GM19193 (cell line): ENCODE measurements around the gene CRAT.

Experiments used
- POLR2A ChIP-seq: IDR thresholded peaks from 4 replicates; pipeline ENCODE4 v1.6.1; 2011; ENCODE audit not compliant: insufficient read depth, insufficient read length; ENCODE audit errors: extremely low read depth

The CRAT gene

GRCh38 chr9:129069862-129070641 lies 40.5 kb downstream of the CRAT start:
- no peak for TF ChIP-seq POLR2A

GRCh38 chr9:129068990-129069861 lies 41.4 kb downstream of the CRAT start:
- peak; percentile 23 for TF ChIP-seq POLR2A

- no peak for TF ChIP-seq POLR2A
Observed at GRCh38 chr9:129068110-129068509, 42.5 kb downstream of the CRAT start.

- TF ChIP-seq POLR2A: no peak
Observed at GRCh38 chr9:129064499-129064908, 46.1 kb downstream of the CRAT start.

GRCh38 chr9:129063061-129063460 lies 47.5 kb downstream of the CRAT start:
- no peak for TF ChIP-seq POLR2A

GRCh38 chr9:129060991-129061390 lies 49.6 kb downstream of the CRAT start:
- TF ChIP-seq POLR2A: no peak

- no peak for TF ChIP-seq POLR2A
Observed at GRCh38 chr9:129059796-129060785, 50.5 kb downstream of the CRAT start.

- no peak for TF ChIP-seq POLR2A
Observed at GRCh38 chr9:129058965-129059795, 51.4 kb downstream of the CRAT start.

- TF ChIP-seq POLR2A: no peak
Observed at GRCh38 chr9:129054163-129054851, 56.3 kb downstream of the CRAT start.

GRCh38 chr9:129053020-129053419 lies 57.6 kb downstream of the CRAT start:
- TF ChIP-seq POLR2A: no peak

GRCh38 chr9:129052592-129052991 lies 58.0 kb downstream of the CRAT start:
- TF ChIP-seq POLR2A: no peak
